ENCODE data around the gene TNFRSF8.

DNA sequence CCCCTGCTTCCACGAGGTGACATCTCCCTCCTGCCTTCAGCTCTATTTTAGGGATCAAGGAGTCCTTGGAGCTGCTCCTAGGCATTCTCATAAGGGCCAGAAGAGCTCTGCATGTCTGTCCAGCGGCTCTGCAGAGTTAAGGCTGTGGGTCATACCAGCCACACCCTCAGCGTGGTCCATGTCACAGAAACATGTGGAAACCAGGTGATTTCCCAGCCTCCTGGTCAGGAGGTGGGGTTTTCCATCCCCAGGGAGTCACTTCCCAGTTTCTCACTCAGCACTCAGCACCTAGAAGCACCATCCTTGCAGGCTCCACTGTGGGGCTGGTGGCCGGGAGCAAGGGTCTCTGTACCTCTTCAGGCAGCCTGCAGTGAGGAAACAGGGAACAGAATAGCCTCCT, 102.2 kb downstream of the TNFRSF8 start:
- TF ChIP-seq, protein P1, sequence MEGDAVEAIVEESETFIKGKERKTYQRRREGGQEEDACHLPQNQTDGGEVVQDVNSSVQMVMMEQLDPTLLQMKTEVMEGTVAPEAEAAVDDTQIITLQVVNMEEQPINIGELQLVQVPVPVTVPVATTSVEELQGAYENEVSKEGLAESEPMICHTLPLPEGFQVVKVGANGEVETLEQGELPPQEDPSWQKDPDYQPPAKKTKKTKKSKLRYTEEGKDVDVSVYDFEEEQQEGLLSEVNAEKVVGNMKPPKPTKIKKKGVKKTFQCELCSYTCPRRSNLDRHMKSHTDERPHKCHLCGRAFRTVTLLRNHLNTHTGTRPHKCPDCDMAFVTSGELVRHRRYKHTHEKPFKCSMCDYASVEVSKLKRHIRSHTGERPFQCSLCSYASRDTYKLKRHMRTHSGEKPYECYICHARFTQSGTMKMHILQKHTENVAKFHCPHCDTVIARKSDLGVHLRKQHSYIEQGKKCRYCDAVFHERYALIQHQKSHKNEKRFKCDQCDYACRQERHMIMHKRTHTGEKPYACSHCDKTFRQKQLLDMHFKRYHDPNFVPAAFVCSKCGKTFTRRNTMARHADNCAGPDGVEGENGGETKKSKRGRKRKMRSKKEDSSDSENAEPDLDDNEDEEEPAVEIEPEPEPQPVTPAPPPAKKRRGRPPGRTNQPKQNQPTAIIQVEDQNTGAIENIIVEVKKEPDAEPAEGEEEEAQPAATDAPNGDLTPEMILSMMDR (conservative IDR thresholded peaks at IDR 0.05; ENCODE audit: low read depth, low read length) = no peak
- no peak for TF ChIP-seq EZH2 (IDR thresholded peaks at IDR 0.05; ENCODE audit: low read length, unreplicated experiment)
